ENCODE data around the gene CYTH3. TPM values are rescaled to one million over a fixed set of nuclear protein-coding genes. Genes with fewer than 3 reads are reported as not detected.

CYTH3 gene
- 19.9 and 25.0 TPM in 2 replicates for total RNA-seq

DNA sequence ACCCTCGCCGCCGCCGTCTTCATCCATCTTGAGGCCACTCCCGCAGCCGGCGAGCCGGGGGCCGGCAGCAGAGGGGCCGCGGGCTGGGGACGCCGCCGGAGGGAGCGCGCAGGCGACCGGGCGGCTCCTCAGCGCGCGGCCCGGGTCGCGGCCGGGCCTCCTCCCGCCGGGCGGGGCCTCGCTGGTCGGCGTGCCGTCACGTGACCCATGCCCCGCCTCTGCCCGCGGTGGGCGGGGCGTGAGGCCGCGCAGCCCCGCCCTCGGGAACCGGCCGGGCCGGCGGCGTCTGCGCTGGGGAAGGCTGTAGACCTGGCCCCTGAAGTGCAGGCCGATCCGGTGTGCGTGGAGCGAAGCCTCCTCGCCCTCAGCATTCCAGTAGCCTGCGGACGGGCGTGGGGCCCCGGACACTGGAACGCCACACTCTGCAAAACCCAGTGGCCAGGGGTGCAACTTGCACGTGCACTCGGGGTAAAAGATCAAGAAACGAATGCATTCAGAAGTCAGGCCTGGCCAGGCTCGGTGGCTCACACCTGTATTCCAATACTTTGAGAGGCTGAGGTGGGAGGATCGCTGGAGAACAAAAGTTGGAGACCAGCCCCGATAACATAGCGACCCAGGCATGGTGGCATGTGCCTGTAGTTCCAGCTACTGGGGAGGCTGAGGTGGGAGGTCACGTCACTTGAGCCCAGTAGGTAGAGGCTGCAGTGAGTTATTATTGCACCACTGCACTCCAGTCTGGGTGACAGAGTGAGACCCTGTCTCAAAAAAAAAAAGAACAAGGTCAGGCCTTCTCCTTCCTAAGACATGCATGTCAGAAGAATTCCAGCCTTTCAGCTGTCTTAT lies at the start of gene CYTH3:
Gene CYTH3, minus strand, starts transcription at position 144 of the 843 bp plus-strand sequence. Its CDS starts 117 bp downstream, at position 27.

Other genes with a start within 250 kb of the CYTH3 start
- 0.44 TPM in 1 of 2 replicates, not detected in the other for gene ANKRD61, start 241.2 kb downstream of the CYTH3 start, total RNA-seq
- 78.1 and 91.3 TPM in 2 replicates for gene EIF2AK1, start 213.4 kb downstream of the CYTH3 start, total RNA-seq
- 3.4 and 4.2 TPM in 2 replicates for gene USP42, start 167.7 kb downstream of the CYTH3 start, total RNA-seq
- gene FAM220A, start 76.3 kb upstream of the CYTH3 start, total RNA-seq, result 15.5 and 32.5 TPM in 2 replicates
- 81.0 and 87.0 TPM in 2 replicates for gene RAC1, start 101.9 kb upstream of the CYTH3 start, total RNA-seq
- 18.6 and 20.7 TPM in 2 replicates for gene DAGLB, start 175.3 kb upstream of the CYTH3 start, total RNA-seq
- 219 and 221 TPM in 2 replicates for gene KDELR2, start 211.5 kb upstream of the CYTH3 start, total RNA-seq